Heart right ventricle (tissue), 16 donors: Measurements from ENCODE around the gene HAO2. TPM values are rescaled to one million over a fixed set of nuclear protein-coding genes. Genes with fewer than 3 reads are reported as not detected.

Source experiments
- ATAC-seq, 8 donors: fragments of 200-7000 bp; cut with Tn5 transposase; one replicate each; pipeline ENCODE4 v1.9.1; 2020; ENCODE audit warnings: mild to moderate bottlenecking in 8 of 8, moderate library complexity in 8 of 8, moderate number of reproducible peaks in 1 of 8
- DNase-seq, 2 donors: peaks; one replicate each; pipeline ENCODE4 v3.0.0-alpha.2; 2020
- H3K27ac ChIP-seq, 10 donors: fragments of 200-600 bp; sonication (generic) in 2 of 10; one replicate each; pipeline versions ENCODE4 v1.5.0 to v1.8.0; 2020 to 2022; ENCODE audit warnings: mild to moderate bottlenecking in 3 of 10
- H3K27me3 ChIP-seq, 7 donors: fragments of 200-600 bp; one replicate each; pipeline ENCODE4 v1.8.0; 2021 to 2022; ENCODE audit warnings: mild to moderate bottlenecking in 2 of 7
- H3K36me3 ChIP-seq, 9 donors: fragments of 200-600 bp; sonication (generic) in 1 of 9; one replicate each; pipeline versions ENCODE4 v1.5.0 to v1.8.0; 2020 to 2022; ENCODE audit warnings: mild to moderate bottlenecking in 2 of 9
- H3K4me1 ChIP-seq, 9 donors: fragments of 200-600 bp; sonication (generic) in 1 of 9; one replicate each; pipeline versions ENCODE4 v1.5.0 to v1.8.0; 2020 to 2022; ENCODE audit warnings: mild to moderate bottlenecking in 4 of 9
- H3K4me3 ChIP-seq, 10 donors: fragments of 200-600 bp; sonication (generic) in 2 of 10; one replicate each; pipeline versions ENCODE4 v1.5.0 to v1.8.0; 2020 to 2022; ENCODE audit warnings: mild to moderate bottlenecking in 7 of 10, moderate library complexity in 2 of 10
- H3K9me3 ChIP-seq, 11 donors: fragments of 200-600 bp in 10 of 11; sonication (generic) in 2 of 11; one replicate each; pipeline versions ENCODE4 v1.5.0 to v1.8.0; 2013 to 2022; ENCODE audit warnings: mild to moderate bottlenecking in 2 of 11, control low read depth in 1 of 11, moderate library complexity in 1 of 11
- CTCF ChIP-seq, 9 donors: fragments of 200-600 bp; sonication (generic) in 2 of 9; IDR thresholded peaks; one replicate each; pipeline versions ENCODE4 v1.5.0 to v1.8.0; 2021 to 2022; ENCODE audit warnings: antibody characterized with exemption in 9 of 9, mild to moderate bottlenecking in 5 of 9, moderate library complexity in 1 of 9
- WGBS, 2 donors: extraction: QIAGEN DNeasy Blood & Tissue Kit; methylation state at CpG; one replicate each; pipeline ENCODE4 v1.1.7; 2013; ENCODE audit warnings: inconsistent platforms in 1 of 2; 5-methylcytosine and 5-hydroxymethylcytosine counted together
- intact Hi-C, 10 donors: fragments of 100-400 bp; cut with DNase I; formaldehyde crosslinking; loops; one replicate each; pipeline versions ENCODE4 v1.11.1 to v1.14.2; 2022
- polyA plus RNA-seq, 2 donors: library from polyadenylated mRNA; stranded (reverse); fragments of 200-250 nt; gene quantifications; one replicate each; pipeline ENCODE4 v1.2.3, GENCODE V29; 2013
- total RNA-seq, 10 donors: library from RNA; stranded (reverse); fragmentation: NEBNext Ultra II Directional in 3 of 10; extraction: Animal tissue kit (Norgen Biotek cat#: 25700) in 3 of 10; gene quantifications; one replicate each; pipeline versions ENCODE4 v1.2.1 to v1.2.4, GENCODE V29; 2021 to 2023
- donor health status: Arrhythmogenic right ventricular cardiomyopathy.
- donor health status: ischemic (EF 13 %, LVEDD 7.1; RV severe dilation, severe dysfunction).
- donor health status: healthy with polysubstance abuse.
- donor health status: DM: no; HTN: yes; CAD: no.
- donor health status: DM: no; HTN: no; CAD: no.
- donor health status: ischemic (EF 25% LVEDD 6.9; RV normal size, moderate dysfunction).
- donor health status: ischemic (EF 25% LVEDD 5.7; RV mildly dilated, moderate dysfunction).
- donor health status: healthy.
- donor health status: DM: yes; HTN: yes; CAD: no.
- donor health status: Ischemic cardiomyopathy.
- donor health status: ischemic (EF 35%, LVEDD 5.7; RV mildly dilated, moderate dysfunction).
- donor health status: nonischemic (EF 11% LVEDD 7.7; RV severe dilation, severe dysfunction).
- donor health status: DM: yes; HTN: yes; CAD: no.
- donor health status: PGD.
- donor health status: ischemic (EF 29% LVEDD 5.4; RV normal size, mild dysfunction).
- donor health status: nonischemic (EF 23%, LVEDD 6.1; RV moderate dilation, normal function).

The HAO2 gene
- total and polyA plus RNA-seq, 12 donors: 0.01 TPM; not detected in 11

- no peaks in the 10 kb centered on the region for H3K36me3 ChIP-seq
- intact Hi-C loops: no loop called here
- DNase-seq (no peak), ATAC-seq (no peak)
- 61 to 62% methylated on average over 3 of the region's 3 CpGs for WGBS, 2 donors
- H3K9me3 ChIP-seq: no peaks in the 10 kb centered on the region
- no peak overlapping the region for H3K27ac ChIP-seq
- peaks cover 0 to 19% (median 0%) of the 10 kb centered on the region in 7 donors for H3K27me3 ChIP-seq
- TF ChIP-seq CTCF (IDR thresholded peaks at IDR 0.05): no peak
- H3K4me1 ChIP-seq: no peaks in the 10 kb centered on the region
- no peak overlapping the region for H3K4me3 ChIP-seq
Measured at GRCh38 chr1:119431836-119432235, 63.3 kb downstream of the HAO2 start.

GRCh38 chr1:119435052-119435451 is 66.5 kb downstream of the HAO2 start:
- no peaks in the 10 kb centered on the region for H3K4me1 ChIP-seq
- H3K36me3 ChIP-seq: no peaks in the 10 kb centered on the region
- H3K27ac ChIP-seq: no peak overlapping the region
- no peaks in the 10 kb centered on the region for H3K9me3 ChIP-seq
- peaks cover 0 to 18% (median 0%) of the 10 kb centered on the region in 7 donors for H3K27me3 ChIP-seq
- no peak for TF ChIP-seq CTCF (IDR thresholded peaks at IDR 0.05)
- H3K4me3 ChIP-seq: no peak overlapping the region
- intact Hi-C loops: no loop called here
- 70 to 83% methylated on average over 3 of the region's 3 CpGs for WGBS, 2 donors
- ATAC-seq (no peak), DNase-seq (no peak)

- no peak for TF ChIP-seq CTCF (IDR thresholded peaks at IDR 0.05)
- Histone ChIP-seq H3K27ac (no peak overlapping the region), H3K4me1 (no peaks in the 10 kb centered on the region), H3K9me3 (no peaks in the 10 kb centered on the region), H3K27me3 (no peaks in the 10 kb centered on the region), H3K36me3 (no peaks in the 10 kb centered on the region), H3K4me3 (no peak overlapping the region)
- 43 to 53% methylated on average over 2 of the region's 2 CpGs for WGBS, 2 donors
- DNase-seq (peak in 1 of 2 donors; percentile 11), ATAC-seq (peak in 5 of 8 donors; percentile 11 to 81 (median 38))
- intact Hi-C loops: no loop called here
Measured at GRCh38 chr1:119438761-119439160, 70.2 kb downstream of the HAO2 start.

GRCh38 chr1:119440721-119441307 is 72.2 kb downstream of the HAO2 start:
- DNase-seq: no peak
- ATAC-seq: no peak
- no peak for TF ChIP-seq CTCF (IDR thresholded peaks at IDR 0.05)
- WGBS, 2 donors: 61 to 62% methylated on average over 8 of the region's 8 CpGs
- H3K4me3 ChIP-seq: no peak overlapping the region
- H3K36me3 ChIP-seq: no peaks in the 10 kb centered on the region
- no peak overlapping the region for H3K27ac ChIP-seq
- intact Hi-C loops: no loop called here
- no peaks in the 10 kb centered on the region for H3K27me3 ChIP-seq
- no peaks in the 10 kb centered on the region for H3K9me3 ChIP-seq
- H3K4me1 ChIP-seq: no peaks in the 10 kb centered on the region
